ENCODE results near the gene HOXA6.

HOXA6 gene

DNA sequence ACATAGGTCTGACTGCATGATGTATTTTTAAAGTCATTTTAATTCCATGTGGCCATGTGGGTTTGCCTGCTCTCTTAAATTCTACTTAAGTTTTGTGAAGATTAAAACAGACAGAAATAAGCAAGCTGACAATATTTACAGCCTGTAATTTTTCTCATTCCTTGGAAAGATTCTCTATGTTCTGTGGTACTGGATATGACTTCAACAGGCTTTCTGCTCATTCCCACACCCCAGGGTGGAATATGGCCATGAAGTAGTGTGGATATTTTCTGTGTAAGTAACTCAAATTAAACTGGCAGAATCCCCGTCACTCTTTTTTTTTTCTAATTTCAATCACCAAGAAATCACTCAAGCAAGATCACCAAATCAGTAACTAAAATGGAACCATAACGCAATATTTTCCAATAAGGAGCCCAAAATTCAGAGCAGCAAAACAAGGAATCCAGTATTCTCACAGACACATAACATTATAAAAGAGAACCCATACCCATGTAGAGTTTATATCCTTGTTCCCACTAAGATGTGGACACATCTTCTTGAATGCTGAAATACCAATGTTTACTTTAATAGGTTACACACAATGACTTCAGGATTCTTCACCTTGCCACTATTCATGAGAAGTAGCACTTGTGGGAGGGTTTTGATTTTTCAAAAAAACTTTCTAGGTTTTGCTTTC, 9.8 kb downstream of the HOXA6 start:
- DNase-seq (ENCODE audit: low spot score): no peak

DNA sequence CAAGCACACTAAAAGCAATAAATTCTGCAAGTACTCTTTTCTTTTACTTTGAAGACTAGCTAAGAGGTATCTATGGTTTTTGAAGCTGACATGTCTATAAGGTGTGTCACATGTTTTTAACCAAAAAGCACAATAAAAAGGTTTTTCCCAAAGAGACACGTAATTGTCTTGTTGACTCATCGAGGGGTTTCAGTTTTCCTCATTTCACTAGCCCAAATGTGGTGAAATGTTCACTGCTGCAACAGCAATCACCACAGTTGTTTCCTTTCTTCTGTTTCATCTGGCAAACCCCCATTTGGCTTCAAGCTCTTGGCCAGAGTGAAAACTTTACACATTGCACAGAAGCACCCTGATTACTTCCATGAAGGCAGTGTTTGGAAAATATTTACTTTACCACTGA, 13.2 kb downstream of the HOXA6 start:
- no peak for DNase-seq (ENCODE audit: low spot score)

DNA sequence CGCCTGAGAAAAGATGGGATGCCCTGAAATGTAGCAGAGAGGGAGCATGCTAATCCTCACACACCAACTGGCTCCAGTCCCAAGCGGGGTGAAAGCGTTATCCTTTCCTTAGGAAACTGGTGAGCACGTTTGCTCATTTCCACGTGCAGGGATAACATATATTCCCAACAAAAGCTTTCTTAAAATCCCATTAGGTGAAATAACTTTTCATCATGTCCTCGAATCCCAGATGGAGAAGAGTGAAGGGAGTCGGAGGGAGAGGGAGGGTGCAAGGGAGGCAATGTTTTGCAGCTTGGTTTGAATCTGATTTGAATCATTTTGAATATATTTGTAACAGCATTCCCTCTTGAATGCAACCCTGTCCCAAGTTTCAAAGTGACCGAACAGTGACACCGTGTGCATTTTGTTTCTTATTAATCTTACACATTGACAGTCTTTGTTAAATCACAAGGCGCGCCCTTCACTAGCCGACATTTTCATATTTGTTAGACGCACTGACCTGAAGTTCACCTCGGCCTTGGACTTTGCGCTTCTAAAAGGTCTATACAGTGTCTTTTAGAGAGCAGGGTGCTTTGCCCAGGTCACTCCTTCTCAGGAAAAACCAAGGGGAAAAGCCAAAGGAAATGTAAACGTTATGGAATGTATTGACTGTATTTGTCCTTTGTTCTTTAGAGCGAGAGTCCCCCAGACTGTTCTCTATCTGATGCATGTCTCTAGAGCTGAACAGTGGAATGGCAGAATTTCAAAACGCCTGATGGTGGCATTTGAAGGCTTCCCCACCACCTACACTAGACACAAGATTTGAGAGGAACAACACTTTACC, 14.0 kb downstream of the HOXA6 start:
- no peak for DNase-seq (ENCODE audit: low spot score)

DNA sequence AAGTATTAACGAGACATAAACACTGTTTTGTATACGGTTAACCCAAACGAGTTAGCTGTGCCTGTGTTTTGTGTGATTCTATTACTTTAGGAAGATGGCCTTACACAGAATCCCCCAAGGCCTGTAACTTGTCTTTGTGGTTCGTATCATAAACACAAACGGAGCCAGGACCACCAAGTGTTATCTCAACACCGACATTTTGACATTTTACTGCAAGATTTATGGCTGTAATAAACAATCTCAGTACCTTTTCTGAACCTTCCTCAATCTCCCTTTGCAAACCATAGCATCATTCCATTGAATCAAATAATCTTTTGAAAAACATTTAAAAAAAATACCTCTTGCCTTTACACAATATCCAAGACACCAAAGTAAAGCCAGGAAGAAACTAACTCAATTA, 14.6 kb downstream of the HOXA6 start:
- DNase-seq (ENCODE audit: low spot score): no peak

DNA sequence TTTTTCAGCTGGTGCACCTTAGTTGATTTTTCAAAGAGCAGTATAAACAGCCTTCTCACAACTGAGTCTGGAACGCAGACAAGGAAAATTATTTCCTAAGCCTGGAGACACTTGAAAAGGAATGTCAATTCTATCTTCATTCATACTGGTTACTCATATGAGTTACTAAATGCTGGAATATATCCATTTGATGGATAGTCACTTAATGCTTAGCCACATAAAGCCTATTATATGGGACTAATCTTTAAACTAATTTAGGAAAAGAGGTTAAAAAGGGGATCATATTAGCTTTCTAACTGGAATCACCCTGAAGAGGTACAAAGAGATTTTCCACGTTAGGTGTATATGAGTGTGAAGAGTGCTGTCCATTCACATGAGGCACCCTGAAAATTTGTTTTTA, 15.4 kb downstream of the HOXA6 start:
- DNase-seq (ENCODE audit: low spot score): no peak

DNA sequence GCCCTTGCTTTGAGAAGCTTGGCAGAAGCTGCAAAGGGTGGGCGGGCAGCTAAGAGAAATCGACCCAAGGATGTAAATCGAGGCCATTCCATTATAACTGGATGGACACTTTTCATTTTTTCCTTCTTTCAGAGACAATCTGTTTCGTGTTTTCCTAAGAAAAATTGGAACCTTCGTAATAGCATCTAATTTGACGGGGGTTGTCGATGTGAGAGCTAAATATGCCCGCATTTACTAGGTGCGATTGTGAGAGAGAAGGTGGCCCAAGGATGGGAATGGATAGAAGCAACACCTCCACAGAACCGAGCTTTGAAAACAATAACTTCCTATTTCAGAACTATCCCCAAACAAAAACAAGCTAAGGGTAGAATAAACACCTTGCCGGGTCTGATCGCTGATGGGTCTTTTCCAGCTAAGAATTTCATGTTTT, 16.2 kb downstream of the HOXA6 start:
- no peak for DNase-seq (ENCODE audit: low spot score)

DNA sequence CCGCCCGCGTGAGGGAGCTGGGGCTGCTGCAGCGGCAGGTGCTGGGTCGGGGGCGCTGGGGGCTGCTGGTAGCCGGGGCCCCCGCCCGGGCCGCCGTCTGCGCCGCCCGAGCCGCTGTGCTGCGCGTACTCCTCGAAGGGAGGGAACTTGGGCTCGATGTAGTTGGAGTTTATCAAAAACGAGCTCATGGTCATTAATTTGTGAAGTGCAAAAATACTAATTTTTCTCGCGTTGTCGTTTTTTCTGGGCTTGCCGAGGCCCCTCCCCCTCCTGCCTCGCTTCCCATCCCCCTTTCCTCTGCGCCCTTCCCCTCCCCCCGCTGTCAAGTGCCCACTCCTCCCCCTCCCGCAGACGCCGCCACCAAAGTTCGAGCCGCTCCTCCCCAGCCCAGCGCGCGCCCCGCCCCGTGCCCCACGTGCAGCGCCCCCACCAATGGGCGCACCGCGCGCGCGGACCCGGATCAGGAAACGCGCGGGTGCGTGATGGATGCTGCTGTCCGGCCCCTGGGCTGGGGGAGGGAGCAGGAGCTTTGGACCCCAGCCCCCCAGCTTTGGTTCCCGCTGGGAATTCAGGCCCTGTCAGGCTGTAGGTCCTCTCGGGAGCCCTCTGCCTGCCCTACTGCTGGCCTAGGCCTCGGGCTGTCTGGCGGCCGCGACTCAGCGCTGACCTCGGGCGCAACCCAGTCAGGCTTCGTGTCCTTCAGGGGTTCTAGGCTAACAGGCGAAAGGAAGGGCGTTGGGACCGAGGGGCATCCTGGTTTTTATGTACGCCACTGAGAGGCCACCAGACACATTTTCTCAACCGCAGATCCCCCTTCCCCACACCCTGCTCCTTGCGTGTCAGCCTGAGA, 16.8 kb downstream of the HOXA6 start, which contains the start of gene HOXA4:
Gene HOXA4 (minus strand): TSS at position 218 of the 850 bp plus-strand sequence. CDS start 24 bp downstream, at position 194.
- DNase-seq (ENCODE audit: low spot score): peak; percentile 33

DNA sequence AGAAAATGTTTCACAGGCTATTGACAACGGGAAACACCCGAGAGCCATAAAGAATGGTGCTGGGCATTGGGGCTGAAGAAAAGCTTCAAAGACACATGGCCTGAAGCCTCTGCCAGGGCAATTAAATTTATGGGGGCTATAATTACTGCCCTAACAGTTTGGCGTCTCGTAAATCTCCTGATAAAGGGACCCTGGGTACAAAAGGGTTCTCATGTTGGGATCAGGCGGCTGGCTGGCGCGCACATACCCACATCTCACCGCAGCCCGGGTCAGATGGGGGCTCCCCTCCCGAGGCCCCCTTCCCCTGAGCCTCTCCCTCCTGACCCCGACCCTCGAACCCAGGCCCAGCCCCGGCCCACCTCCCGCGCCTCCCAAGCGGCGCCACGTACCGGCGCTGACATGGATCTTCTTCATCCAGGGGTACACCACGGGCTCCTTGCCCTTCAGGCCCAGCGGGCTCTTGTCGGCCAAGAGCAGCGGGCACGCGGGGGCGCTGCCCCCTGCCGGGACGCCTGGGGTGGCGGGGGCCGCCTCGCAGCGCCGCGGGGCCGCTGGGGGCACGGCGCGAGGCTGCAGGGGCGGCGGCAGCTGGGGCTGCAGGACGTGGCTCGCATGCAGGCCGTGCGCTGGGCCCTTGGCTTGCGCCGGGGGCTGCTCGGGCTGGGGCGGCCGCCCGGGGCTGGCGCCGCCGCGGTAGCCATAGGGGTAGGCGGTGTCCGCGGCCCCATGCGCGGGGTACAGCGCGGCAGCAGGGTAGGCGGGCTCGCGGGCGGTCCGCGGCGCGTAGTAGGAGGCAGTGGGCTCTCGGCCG, 17.6 kb downstream of the HOXA6 start:
- DNase-seq (ENCODE audit: low spot score): no peak

DNA sequence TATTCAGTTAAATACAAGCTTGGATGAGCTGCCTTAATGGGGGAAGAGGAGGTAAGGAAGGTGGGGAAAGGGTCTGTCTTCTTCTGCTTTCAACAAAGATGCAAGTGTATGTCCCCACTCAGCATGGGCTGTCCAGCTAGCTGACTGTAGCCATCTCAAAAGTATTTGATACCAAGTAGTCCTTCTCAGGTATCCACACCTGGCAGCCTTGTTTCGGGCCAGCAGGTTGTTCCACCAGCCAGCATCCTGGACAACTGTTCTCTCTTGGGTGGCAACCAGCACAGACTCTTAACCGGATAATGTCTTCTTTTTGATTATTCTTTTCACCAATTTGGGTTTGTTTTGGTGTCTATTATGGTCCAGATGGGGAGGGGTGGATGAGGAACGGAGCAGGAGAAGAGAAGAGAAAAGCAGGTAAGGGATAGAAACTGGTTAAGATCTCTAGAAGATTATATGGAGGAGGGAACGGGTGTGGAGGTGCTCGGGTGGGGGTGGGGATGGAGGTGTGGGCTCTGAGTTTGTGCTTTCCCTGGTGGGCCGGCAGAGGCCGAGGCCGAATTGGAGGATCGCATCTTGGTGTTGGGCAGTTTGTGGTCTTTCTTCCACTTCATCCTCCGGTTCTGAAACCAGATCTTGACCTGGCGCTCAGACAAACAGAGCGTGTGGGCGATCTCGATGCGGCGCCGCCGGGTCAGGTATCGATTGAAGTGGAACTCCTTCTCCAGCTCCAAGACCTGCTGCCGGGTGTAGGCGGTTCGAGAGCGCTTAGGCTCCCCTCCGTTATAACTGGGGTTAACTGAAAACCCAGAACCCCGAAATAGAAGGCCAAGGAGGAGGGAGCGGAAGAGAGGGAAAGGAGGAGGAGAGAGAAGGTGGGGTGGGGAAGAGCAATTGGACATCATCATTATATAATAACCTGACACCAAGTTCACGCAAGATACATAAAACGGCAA, 18.5 kb downstream of the HOXA6 start:
- no peak for DNase-seq (ENCODE audit: low spot score)

DNA sequence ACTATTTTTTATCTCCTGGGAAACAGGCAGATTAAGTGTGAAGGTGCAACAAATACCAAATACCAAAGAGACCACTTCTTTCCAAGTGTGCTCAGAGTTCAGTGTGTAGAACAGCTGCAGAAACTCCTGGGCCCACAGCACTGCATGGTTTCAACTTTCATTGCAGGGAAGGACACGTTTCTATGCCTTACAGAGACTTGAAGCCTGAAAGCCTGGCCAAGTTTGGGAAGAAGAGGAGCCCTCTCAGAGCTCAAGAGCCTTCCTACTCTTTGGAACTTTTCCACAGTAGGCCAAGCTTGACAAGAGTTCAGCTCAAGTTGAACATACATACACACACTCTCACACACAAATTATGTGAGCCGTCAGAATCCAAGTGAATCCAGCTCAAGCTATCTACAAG, 19.5 kb downstream of the HOXA6 start:
- no peak for DNase-seq (ENCODE audit: low spot score)

DNA sequence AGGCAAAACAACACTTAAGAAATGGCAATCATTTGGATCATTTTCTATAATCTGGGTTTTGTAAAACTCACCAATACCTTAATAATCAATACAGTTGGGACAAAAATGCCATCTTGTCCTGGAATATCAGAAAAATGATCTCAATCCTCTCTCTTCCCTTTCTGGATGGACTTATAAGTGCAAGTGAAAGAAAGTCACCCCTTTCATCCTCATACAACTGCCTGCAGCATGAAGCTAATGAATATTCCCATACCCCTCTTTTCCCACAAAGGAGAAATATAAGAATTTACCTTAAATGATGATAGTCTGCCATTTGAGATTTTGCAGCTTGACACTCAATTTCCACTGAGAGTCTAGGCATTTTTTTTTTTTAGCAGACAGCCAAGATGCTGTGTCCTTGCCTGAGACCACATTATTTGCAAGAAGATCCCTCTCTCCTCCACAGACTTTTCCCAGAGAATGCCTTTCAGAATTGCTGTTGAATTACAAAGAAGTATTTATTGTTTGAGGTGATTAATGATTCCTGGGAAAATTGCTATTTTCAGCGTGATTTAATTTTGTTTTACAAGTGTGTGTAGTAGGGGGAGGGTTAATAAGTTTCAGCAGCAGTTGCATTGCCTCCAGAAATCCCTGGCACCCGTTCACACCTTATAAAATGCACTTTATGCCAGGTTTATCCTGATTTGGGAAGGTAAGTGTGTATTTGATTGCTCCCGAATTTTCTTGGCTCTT, 20.8 kb downstream of the HOXA6 start:
- DNase-seq (ENCODE audit: low spot score): no peak

DNA sequence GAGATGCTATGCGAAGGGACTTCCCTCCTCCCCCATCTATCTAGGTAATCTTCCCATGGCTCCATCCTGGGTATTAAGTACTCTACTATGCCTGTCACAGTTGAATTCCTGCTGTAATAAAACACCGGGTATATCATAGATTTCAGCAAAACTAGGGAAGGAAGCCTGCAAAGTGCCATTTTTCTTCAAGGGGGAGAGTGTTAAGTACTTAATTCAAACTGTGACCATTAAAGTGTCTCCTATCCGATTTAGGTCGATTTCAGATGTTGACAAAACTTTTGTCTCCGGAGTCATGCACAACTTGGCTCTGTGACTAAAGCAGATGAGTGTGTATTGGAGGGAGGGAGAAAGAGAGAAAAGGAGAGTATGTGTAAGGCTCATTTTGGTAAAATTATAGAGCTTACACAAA, 21.6 kb downstream of the HOXA6 start:
- DNase-seq (ENCODE audit: low spot score): no peak

DNA sequence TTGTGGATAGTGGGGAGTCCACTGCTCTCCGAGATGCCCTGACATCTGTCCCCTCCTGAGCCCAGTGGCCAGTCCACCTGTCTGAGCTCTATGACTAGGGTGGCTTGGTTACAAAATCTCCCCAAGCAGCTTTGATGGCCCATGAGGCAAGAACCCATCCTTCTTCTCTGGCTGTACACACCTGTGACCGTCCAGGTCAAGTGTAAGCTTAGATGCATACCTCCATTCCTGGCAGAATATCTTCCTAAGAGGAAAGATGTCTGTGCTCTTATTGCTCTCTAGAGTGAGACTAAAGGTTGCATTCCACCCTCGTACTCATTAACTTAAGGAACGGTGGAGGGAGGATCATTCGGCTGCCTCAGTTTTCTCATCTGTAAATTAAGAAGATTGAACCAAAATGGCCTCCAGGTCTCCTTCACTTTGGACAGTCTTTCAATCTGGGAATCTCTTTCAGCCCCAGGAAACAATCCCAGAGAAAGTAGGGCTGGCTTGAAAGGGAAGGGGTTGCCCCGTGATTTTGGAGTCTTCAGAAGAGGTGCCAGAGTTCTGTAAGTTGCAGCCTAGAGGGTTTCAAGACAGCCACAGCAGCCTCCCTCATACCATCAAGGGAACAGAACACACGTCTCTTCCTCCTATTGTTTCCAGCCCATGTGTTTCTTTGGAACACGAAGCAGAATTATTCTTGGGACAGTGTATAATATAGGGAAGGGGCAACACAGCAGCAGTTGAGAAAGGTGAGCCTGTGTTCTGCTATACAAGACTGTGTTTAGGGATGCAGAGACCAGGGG, 22.5 kb downstream of the HOXA6 start:
- DNase-seq (ENCODE audit: low spot score): no peak

DNA sequence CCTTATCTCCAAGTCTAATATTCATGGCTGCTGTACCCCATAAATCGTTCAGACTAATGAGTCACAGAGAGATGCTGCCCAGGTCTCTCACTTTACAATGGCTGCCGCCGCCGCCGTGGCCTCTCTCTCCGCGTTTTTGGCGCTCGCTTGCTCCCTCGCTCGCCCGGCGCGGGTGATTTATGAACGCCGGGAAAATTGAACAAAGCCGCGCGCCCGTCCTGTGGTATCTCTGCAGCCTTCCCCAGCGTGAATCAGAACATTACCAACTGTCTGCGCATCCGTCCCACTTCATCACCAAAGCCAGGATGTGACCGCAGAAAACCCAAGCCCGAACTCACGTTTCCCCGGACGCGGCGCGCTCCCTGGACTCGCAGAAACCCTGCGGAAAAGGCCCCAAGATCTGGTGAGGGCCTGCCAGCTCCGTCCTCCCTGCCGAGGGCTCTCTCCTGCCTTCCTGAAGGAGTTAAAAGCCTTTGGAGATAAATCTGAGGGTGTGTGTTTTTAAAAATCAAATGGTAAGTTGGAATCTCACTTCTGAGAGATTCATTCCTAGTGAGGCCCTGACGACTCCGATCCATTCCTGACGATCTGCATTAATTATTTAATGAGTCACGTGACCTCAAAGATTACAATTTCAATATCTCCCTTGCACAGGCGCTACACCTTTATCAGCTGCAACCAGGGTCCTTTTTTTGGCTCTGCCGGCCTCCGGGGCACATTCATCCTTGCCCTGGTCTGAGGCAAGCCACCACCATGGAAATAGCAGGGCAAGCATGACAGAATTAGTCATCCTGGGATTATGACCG, 23.3 kb downstream of the HOXA6 start:
- DNase-seq (ENCODE audit: low spot score): no peak

DNA sequence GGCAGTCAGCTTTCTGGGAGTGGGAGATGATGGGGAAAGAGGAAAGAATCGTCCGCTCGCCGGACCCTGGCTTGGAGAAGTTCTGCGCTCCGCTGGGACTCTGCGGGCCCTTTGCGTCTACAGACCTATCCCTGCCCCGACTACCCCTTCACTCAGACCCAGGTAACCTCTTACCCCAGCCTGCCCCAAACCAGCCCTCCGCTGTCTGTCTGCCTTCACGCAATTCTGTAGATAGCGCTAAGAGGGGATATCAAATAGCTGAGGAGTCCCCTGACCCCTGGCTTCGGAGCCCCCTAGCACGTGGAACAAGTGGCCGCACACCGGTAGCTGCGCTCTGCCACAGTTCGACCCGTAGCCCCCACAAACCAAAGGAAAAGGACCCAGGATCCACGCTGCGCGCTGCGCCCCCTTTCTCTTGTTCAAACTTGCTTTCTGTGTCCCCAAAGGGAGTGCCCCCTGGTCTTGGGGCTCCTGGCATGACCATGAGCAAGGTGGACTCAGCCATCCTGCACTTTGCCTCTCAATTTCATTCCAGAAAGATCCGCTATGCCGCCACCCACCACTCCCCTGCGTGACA, 24.0 kb downstream of the HOXA6 start:
- DNase-seq (ENCODE audit: low spot score): no peak

DNA sequence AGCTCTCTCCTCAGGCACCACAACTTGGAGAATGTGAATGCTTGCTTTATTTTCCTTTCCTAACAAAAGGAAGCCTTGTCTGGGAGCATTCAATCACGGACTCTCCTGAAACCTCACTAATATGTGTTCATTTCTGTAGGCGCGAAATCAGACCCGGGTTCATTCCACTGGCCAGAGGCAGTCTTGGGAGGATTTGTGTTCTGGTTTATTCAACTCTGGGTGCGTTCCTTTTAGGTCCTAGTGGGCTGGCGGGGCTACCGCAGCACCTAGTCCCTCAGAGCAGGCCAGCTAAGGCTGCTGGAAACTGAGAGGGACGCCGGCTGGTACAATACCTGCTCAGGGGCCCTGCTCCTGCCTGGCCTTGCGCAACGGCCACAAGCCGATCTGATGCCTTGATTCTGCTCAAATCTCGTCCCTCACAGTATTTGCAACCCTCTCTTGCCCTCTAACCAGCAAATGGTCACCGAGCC, 24.5 kb downstream of the HOXA6 start:
- DNase-seq (ENCODE audit: low spot score): no peak

DNA sequence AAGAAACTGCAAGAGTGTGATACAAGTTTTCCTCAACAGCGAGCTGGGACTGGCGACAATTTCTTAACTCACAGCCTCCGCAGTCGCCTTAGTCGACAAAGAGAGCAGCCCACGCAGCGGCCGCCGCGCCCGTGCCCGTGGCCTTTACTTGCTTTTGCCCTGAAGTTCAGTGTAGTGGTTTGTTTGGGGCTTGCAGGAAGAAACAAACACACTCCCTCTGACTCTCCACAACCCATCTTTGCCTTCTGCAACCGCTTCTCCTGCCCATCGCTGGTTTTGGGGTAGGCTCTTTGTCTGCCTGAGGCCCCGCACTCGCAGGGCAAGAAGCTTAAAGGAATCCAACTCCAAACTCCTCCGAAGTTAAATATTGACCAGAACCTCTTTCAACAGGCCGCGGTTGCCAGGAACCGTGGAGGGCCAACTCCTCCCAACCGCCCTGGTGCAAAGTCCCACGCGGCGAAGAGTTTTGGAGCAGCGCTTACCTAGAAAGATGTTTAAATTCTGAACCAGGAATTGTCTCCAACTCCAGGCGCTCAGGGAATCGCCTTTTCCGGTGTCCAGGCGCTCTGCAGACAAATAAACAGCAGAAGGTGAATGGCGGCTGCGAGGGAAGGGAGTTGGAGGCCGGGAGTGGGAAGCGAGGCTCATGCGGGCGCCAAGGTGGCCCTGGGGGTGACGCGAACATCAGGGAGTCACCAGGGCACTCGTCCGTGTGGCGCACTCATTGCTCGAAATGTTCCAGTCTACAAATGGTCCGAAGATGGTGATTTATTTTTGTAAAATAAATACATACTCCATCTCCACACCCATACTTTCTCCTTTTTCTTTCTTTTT, 25.3 kb downstream of the HOXA6 start:
- DNase-seq (ENCODE audit: low spot score): no peak

Measured in hematopoietic multipotent progenitor cell treated with erythropoietin and hydrocortisone succinate and interleukin-3 and kit ligand, for 17 days (in vitro differentiated cells).